Measurements from ENCODE around the gene TMEM161B.
A peak's percentile ranks its signal among the peaks of the same experiment; 100 is the strongest.
"Not testable (repeated sequence)": the region's sequence is repeated elsewhere in the genome, so short reads cannot be mapped to it uniquely, and the experiment has no call there.

The TMEM161B gene

GRCh38 chr5:88268385-88269184, at the start of gene TMEM161B:
TMEM161B (minus strand) TSS chr5:88268845; CDS start chr5:88268723, 122 bp downstream.
- DNase-seq (ENCODE audit: low read depth): peak; percentile 92

GRCh38 chr5:88304356-88304755, 35.7 kb upstream of the TMEM161B start:
- no peak for DNase-seq (ENCODE audit: low read depth)

DNA sequence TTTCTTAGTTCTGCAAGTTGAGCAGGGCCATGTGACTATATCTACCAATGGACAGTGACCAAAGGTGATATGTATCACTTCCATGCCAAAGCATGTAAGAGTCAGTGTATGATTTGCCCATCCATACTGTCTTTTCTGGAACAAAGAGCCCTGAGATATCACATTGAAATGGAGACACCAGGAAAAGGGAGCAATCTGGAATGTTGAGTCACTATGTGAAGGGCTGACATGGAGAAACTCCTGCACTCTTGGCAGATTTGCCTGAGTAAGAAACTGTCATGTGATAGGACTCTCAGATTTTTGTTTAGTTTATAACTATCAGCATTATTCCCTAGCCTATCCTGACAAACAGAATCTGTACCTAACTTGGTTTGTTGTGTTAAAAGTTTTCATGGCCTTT, 29.8 kb upstream of the TMEM161B start:
- no peak for DNase-seq (ENCODE audit: low read depth)

- DNase-seq (ENCODE audit: low read depth): no peak
These were observed 22.2 kb upstream of the TMEM161B start for GRCh38 chr5:88290801-88291200.

GRCh38 chr5:88288528-88289197, 20.0 kb upstream of the TMEM161B start:
- no peak for DNase-seq (ENCODE audit: low read depth)

- DNase-seq (ENCODE audit: low read depth): no peak
These were observed 19.3 kb upstream of the TMEM161B start for GRCh38 chr5:88287846-88288527.

DNA sequence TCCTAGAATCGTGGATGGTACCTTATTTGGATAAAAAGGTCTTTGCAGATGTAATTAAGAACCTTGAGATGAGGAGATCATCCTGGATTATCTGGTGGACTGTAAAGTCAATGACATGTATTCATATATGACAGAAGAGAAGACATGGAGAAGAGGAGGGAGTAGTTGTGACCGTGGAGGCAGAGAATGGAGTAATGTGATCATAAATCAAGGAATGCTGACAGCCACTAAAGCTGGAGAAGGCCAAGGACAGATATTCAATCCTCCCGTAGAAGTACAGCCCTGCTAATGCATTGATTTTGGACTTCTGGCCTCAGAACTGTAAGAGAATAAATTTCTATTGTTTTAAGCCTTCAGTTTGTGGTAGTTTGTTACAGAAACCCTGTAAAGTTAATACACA, 18.7 kb upstream of the TMEM161B start:
- DNase-seq (ENCODE audit: low read depth): no peak

GRCh38 chr5:88283690-88284089, 15.0 kb upstream of the TMEM161B start:
- no peak for DNase-seq (ENCODE audit: low read depth)

DNA sequence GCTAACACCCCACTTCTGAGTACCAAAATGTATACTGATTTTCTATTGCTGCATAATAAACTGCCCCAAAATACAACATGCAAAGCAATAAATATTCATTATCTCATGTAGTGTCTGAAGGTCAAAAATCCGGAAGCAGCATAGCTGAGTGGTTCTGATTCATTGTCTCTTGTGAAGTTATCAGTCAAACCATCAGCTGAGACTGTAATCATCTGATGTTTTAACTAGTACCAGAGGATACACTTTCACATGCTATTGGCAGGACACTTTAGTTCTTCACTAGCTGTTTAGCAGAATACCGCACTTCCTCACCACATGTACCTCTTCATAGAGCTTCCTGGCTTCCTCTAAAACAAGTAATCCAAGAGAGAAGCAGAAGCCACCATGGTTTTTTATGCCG, 12.7 kb upstream of the TMEM161B start:
- no peak for DNase-seq (ENCODE audit: low read depth)

GRCh38 chr5:88279584-88279983, 10.9 kb upstream of the TMEM161B start:
- DNase-seq (ENCODE audit: low read depth): no peak

DNA sequence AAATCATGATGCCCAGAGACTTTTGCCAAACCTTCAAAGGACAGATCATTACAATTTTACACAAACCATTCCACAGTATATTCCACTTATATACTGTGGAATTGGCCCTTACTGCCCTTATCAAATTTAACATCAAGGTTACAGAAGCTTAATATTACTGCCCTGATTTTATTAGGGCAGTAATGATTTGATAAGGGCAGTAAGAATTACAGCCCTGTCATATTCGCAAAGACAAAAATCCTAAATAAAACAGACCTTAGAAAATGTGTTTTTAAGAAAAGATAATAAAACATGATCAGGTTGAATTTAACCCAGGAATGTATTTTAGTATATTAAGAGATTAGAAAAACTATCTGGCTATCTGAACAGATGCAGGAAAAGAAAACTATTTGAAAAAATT, 7.7 kb upstream of the TMEM161B start:
- DNase-seq (ENCODE audit: low read depth): no peak

- DNase-seq (ENCODE audit: low read depth): no peak
These were observed 6.9 kb upstream of the TMEM161B start for GRCh38 chr5:88275581-88275980.

- DNase-seq (ENCODE audit: low read depth): peak; percentile 4
These were observed 652 bp upstream of the TMEM161B start for GRCh38 chr5:88269222-88269771.

DNA sequence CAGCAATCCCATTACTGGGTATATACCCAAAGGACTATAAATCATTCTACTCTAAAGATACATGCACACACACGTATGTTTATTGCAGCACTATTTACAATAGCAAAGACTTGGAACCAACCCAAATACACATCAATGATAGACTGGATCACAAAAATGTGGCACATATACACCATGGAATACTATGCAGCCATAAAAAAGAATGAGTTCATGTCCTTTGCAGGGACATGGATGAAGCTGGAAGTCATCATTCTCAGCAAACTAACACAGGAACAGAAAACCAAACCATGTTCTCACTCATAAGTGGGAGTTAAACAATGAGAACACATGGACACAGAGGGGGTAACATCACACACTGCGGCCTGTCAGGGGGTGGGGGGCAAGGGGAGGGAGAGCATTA, 4.1 kb downstream of the TMEM161B start:
- not testable (repeated sequence) for DNase-seq (ENCODE audit: low read depth)

DNA sequence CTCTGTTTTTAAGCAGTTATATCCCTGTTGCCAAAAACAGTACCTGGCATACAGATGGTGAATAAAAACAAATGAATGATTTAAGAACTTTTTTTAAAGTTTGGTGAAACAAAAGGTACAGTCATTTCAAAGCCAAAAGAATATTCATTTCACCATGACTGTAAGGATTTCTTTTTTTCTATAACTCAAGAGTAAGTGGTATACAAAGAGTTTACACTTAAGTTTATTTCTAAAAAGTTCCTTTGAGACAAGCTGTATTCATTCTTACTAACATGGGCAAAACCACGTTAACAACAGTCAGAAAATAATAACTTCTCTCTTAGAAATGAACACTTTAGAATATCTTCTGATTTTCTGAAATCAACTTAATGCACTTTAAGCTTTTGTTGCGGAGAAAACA, 5.3 kb downstream of the TMEM161B start:
- no peak for DNase-seq (ENCODE audit: low read depth)

DNA sequence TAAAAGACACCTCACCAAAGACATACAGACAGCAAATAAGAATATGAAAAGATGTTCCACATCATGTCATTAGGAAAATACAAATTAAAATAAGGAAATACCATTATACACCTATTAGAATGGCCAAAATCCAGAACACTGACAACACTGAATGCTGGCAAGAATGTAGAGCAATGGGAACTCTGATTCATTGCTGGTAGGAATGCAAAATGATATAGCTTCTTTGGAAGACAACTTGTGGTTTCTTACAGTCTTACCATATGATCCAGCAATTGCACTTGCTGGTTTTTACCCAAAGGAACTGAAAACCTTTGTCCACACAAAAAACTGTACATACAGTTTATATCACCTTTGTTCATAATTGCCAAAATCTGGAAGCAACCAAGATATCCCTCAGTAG, 6.5 kb downstream of the TMEM161B start:
- DNase-seq (ENCODE audit: low read depth): no peak

DNA sequence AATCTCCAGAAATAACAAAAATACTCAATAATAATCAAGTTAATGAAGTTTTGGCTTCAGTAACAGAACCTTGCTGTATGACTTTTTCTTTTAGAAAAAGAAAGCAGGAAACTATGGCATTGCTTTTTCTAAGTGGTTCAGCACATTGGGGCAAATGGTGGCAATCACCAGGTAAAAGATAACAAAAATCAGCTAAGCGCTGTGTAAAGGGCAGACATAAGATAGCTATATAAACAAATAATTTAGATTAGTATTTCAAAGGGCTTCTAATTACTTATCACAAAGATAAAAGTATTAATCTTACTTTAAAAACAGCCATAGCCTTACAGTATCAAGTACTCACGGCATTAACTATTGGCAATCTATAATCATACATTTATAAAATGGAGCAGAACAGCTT, 10.0 kb downstream of the TMEM161B start:
- DNase-seq (ENCODE audit: low read depth): no peak

GRCh38 chr5:88256872-88257271, 11.8 kb downstream of the TMEM161B start:
- no peak for DNase-seq (ENCODE audit: low read depth)

DNA sequence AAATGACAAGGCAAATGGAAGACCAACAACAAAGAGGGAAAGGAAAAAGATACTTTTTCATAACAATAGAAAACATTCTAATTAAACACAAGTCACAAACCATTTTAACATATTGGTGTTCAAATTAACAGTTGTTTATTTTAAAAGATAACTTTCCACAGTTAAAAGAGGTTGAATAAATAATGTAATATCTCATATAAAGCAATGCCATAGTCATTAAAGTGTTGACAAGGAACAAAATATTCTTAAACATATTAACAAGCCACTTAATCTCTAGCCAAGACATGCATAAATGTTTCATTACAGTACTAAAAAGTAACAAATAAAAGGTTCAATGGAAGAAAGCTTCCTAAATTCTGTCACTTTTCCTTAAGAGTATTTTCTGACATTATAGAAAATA, 12.6 kb downstream of the TMEM161B start:
- DNase-seq (ENCODE audit: low read depth): no peak

- DNase-seq (ENCODE audit: low read depth): no peak
These were observed 14.3 kb downstream of the TMEM161B start for GRCh38 chr5:88254320-88254719.

DNA sequence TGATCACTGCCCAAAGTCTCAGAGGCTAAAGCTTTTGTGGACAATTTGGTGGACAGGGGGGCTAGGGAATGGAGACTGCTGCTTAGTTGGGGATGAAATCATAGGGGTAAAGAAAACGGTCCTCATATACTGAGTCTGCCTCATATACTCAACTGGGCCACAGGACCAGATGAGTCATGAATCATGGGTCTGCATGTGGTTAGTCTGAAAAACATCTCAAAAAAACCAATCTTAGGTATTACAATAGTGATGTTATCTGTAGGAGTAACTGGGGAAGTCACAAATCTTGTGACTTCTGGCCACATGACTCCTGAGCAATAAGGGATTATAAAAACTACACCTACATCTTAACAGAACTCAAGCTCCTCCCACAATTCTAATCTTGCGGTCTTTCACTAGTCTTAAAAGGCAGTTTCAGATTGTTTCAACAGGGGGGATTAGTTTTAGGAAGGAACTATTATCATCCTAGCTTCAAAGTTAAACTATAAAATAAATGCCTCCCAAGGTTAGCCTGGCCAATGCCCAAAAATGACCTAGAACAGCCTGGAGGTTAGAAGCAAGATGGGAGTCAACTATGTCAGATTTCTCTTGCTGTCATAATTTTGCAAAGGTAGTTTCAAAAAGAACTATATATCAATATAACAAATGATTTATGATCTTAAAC, 17.5 kb downstream of the TMEM161B start:
- DNase-seq (ENCODE audit: low read depth): no peak

- DNase-seq (ENCODE audit: low read depth): no peak
These were observed 18.6 kb downstream of the TMEM161B start for GRCh38 chr5:88250010-88250409.
